NB4 (cell line): ENCODE data around the gene TOPORS.
"Not testable (repeated sequence)": the region's sequence is repeated elsewhere in the genome, so short reads cannot be mapped to it uniquely, and the experiment has no call there.

ENCODE experiments used
- MYC ChIP-seq: IDR thresholded peaks from 2 replicates; pipeline ENCODE4 v1.6.1; 2011; ENCODE audit warnings: low read depth, low read length
- POLR2A ChIP-seq: IDR thresholded peaks from 2 replicates; pipeline ENCODE4 v1.6.1; 2011; ENCODE audit warnings: mild to moderate bottlenecking; ENCODE audit not compliant: insufficient read length; ENCODE audit errors: extremely low read depth
- TF ChIP-seq, protein P1 (sequence below): IDR thresholded peaks from 2 replicates; pipeline ENCODE4 v1.6.1; 2011; ENCODE audit warnings: low read depth, low read length
- TF ChIP-seq, protein P2 (sequence below): IDR thresholded peaks from one replicate; pipeline ENCODE4 v1.5.1; 2012; ENCODE audit warnings: low read depth, low read length

DNA sequence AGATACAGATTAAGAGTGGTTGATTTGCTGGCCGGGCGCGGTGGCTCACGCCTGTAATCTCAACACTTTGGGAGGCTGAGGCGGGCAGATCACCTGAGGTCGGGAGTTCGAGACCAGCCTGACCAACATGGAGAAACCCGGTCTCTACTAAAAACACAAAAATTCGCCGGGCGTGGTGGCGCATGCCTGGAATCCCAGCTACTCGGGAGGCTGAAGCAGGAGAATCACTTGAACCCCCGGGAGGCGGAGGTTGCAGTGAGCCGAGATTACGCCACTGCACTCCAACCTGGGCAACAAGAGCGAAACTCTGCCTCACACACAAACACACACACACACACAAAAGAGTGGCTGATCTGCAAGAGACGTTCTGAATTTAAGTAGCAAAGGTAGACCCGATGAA lies 4.2 kb downstream of the TOPORS start:
- TF ChIP-seq POLR2A, MYC: not testable (repeated sequence)
- TF ChIP-seq, protein P1, sequence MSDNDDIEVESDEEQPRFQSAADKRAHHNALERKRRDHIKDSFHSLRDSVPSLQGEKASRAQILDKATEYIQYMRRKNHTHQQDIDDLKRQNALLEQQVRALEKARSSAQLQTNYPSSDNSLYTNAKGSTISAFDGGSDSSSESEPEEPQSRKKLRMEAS, result not testable (repeated sequence)
- TF ChIP-seq, protein P2, sequence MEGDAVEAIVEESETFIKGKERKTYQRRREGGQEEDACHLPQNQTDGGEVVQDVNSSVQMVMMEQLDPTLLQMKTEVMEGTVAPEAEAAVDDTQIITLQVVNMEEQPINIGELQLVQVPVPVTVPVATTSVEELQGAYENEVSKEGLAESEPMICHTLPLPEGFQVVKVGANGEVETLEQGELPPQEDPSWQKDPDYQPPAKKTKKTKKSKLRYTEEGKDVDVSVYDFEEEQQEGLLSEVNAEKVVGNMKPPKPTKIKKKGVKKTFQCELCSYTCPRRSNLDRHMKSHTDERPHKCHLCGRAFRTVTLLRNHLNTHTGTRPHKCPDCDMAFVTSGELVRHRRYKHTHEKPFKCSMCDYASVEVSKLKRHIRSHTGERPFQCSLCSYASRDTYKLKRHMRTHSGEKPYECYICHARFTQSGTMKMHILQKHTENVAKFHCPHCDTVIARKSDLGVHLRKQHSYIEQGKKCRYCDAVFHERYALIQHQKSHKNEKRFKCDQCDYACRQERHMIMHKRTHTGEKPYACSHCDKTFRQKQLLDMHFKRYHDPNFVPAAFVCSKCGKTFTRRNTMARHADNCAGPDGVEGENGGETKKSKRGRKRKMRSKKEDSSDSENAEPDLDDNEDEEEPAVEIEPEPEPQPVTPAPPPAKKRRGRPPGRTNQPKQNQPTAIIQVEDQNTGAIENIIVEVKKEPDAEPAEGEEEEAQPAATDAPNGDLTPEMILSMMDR, result not testable (repeated sequence)
